Brain microvascular endothelial cell (primary cell): ENCODE data around the gene KRT25.

Experiments
- DNase-seq: peaks from one replicate; pipeline ENCODE4 v3.0.0-alpha.2; 2020
- H3K27ac ChIP-seq: fragments of 250-450 bp; sonication (Bioruptor Pico); 2 replicates; pipeline ENCODE4 v1.5.1; 2020; ENCODE audit warnings: mild to moderate bottlenecking, moderate library complexity
- H3K27me3 ChIP-seq: fragments of 250-450 bp; sonication (Bioruptor Pico); replicated peaks from 2 replicates; pipeline ENCODE4 v1.5.1; 2020; ENCODE audit warnings: mild to moderate bottlenecking
- H3K36me3 ChIP-seq: fragments of 250-450 bp; sonication (Bioruptor Pico); replicated peaks from 2 replicates; pipeline ENCODE4 v1.5.1; 2020; ENCODE audit warnings: mild to moderate bottlenecking
- H3K4me3 ChIP-seq: 2 replicates; pipeline ENCODE4 v1.5.1; 2011; ENCODE audit warnings: low read depth, mild to moderate bottlenecking, control low read depth, low read length, moderate library complexity
- in situ Hi-C: cut with HindIII; loops from 2 replicates; pipeline ENCODE4 v1.10.0; 2017; ENCODE audit warnings: low sequenced_read_pairs, low pct_ligation_motif_present
- TF ChIP-seq, protein P1 (sequence below): IDR thresholded peaks from 2 replicates; pipeline ENCODE4 v1.5.1; 2011; ENCODE audit warnings: low read depth, mild to moderate bottlenecking, moderate library complexity, low read length, control low read depth, inconsistent platforms; ENCODE audit errors: missing control alignments

The KRT25 gene

DNA sequence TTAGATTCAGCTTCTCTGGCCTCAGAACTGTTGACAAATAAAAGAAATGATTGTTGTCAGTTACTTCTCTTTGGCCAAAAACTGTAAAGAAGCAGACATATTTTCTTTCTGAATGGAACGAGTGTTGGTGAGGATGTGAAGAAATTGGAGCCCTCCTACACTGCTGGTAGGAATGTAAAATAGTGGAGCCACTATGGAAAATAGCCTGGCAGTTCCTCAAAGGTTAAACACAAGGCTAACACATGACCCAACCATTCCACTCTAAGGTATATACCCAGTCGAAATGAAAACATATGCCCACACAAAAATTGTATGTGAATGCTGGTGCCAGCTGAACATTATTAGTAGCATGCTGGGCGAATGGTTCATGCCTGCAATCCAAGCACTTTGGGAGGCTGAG lies 37.4 kb downstream of the KRT25 start:
- TF ChIP-seq, protein P1, sequence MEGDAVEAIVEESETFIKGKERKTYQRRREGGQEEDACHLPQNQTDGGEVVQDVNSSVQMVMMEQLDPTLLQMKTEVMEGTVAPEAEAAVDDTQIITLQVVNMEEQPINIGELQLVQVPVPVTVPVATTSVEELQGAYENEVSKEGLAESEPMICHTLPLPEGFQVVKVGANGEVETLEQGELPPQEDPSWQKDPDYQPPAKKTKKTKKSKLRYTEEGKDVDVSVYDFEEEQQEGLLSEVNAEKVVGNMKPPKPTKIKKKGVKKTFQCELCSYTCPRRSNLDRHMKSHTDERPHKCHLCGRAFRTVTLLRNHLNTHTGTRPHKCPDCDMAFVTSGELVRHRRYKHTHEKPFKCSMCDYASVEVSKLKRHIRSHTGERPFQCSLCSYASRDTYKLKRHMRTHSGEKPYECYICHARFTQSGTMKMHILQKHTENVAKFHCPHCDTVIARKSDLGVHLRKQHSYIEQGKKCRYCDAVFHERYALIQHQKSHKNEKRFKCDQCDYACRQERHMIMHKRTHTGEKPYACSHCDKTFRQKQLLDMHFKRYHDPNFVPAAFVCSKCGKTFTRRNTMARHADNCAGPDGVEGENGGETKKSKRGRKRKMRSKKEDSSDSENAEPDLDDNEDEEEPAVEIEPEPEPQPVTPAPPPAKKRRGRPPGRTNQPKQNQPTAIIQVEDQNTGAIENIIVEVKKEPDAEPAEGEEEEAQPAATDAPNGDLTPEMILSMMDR: no peak
- H3K27me3 ChIP-seq: peaks cover 2% of the 10 kb centered on the region
- H3K36me3 ChIP-seq: no peaks in the 10 kb centered on the region
- no peak overlapping the region for H3K4me3 ChIP-seq
- DNase-seq: no peak
- no peak overlapping the region for H3K27ac ChIP-seq
- in situ Hi-C loops: no loop called here

DNA sequence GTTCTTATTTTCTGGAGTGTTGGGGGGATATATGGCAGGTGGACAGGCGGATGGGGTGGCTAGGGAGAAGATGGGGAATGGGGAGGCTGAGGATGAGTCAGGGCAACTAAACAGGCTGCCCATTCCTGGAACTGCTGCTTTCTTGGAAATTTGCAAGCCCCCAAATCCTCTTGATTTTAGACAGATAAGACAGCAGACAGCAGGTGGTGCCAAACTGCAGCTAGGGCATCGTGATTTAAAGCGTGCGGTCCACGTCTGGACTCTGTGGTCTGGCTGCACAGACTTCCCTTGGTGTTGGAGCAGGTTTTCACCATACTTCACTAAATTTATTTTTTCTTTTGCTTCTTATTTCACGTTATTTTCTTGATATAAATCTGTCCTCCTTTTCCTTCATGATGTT lies 40.7 kb downstream of the KRT25 start:
- H3K27ac ChIP-seq: no peak overlapping the region
- TF ChIP-seq, protein P1: peak; percentile 28
- DNase-seq: no peak
- no peaks in the 10 kb centered on the region for H3K36me3 ChIP-seq
- in situ Hi-C loops: no loop called here
- peaks cover 3% of the 10 kb centered on the region for H3K27me3 ChIP-seq
- H3K4me3 ChIP-seq: no peak overlapping the region

DNA sequence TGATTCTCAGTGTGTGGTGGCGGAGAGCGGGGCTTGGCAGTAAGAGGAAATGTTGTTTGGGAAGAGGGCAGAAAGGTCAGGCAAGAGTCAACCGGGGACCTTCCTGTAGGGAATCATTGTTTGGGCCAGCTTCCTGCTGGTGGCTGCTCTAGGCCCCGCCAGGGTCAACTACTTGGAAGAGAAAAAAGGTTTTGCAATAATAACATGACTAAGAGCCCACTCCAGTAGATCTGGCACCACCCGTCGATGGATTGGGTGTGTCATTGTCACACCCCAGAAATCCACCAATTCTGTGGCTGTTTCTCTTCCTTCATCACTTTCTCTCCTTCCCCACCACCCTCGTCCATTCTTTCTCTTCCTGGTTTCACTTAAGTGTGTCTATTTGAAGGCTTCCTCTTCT lies 47.4 kb downstream of the KRT25 start:
- TF ChIP-seq, protein P1: no peak
- H3K4me3 ChIP-seq: no peak overlapping the region
- DNase-seq: no peak
- no peak overlapping the region for H3K27ac ChIP-seq
- in situ Hi-C loops: no loop called here
- no peaks in the 10 kb centered on the region for H3K36me3 ChIP-seq
- H3K27me3 ChIP-seq: peaks cover 3% of the 10 kb centered on the region

DNA sequence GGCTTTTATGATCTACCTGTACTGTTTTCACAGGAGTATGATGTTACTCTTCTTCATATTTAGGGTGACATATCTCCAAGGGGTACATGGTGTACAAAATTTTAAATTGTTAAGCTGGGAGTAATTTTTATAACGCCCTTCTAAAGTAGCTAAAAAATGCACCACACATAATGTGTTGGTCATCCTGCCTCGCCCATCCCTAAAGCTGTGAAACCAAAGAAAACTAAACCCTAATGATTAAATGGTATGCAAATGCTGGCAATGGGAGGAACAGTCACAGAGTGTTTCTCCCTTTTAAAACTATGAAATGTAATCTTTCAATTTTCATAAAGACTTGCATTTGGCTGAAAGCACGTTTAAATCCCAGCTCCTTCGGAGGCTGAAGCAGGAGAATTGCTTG lies 49.5 kb downstream of the KRT25 start:
- Histone ChIP-seq H3K27me3 (peaks cover 2% of the 10 kb centered on the region), H3K36me3 (no peaks in the 10 kb centered on the region), H3K27ac (no peak overlapping the region), H3K4me3 (no peak overlapping the region)
- DNase-seq: no peak
- in situ Hi-C loops: no loop called here
- TF ChIP-seq, protein P1: no peak

DNA sequence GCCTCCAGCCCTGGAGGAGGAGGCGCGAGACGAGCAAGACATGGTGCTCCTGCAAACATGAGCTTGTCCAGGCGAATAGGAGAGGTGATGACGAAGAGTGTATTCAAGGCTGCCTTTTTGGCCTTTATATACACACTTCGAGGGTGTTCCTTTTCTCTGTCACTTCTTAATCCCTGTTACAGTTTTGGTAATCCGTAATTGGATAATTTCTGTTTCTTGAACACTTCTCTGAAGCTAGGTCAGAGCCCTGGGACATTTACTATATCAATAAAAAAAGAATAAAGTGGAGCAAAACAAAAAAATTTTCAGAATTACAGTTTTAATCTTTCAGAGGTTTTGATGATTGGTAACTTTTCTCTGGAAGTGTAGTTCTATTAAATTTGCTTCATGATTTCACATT lies 51.5 kb downstream of the KRT25 start, which contains the start of gene KRT24:
TSS of gene KRT24 (minus strand) at position 101 of the 400 bp plus-strand sequence. CDS start at position 42, 59 bp downstream.
- Histone ChIP-seq H3K27ac (no peak within 1 kb of the TSS), H3K4me3 (no peak within 1 kb of the TSS), H3K27me3 (peaks cover 2% of the 10 kb centered on the region), H3K36me3 (no peaks in the 10 kb centered on the region)
- in situ Hi-C loops: no loop called here
- TF ChIP-seq, protein P1: no peak
- DNase-seq: no peak

DNA sequence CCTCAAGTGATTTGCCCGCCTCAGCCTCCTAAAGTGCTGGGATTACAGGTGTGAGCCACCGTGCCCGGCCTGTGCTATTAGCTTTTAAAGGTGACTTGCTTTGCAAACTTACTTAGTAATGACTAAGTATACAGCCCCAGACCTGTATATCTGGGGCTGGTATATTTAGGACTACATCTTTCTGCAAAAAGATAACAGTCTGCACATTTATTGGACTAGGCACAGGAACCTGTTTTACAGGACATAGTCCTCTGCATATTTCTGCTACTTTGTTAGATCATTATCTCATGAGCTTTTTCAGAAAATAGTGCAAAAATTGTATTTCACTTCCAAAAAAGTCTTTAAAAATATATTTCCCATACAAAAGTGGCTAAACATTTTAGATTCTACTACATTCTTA lies 52.9 kb downstream of the KRT25 start:
- no peak overlapping the region for H3K4me3 ChIP-seq
- peaks cover 9% of the 10 kb centered on the region for H3K27me3 ChIP-seq
- TF ChIP-seq, protein P1: no peak
- DNase-seq: no peak
- no peak overlapping the region for H3K27ac ChIP-seq
- in situ Hi-C loops: no loop called here
- no peaks in the 10 kb centered on the region for H3K36me3 ChIP-seq
